Heart right ventricle (tissue), 16 donors: ENCODE data around the gene ATPAF1. TPM values are rescaled to one million over a fixed set of nuclear protein-coding genes. Genes with fewer than 3 reads are reported as not detected.

Experiments
- ATAC-seq, 8 donors: fragments of 200-7000 bp; cut with Tn5 transposase; one replicate each; pipeline ENCODE4 v1.9.1; 2020; ENCODE audit warnings: mild to moderate bottlenecking in 8 of 8, moderate library complexity in 8 of 8, moderate number of reproducible peaks in 1 of 8
- DNase-seq, 2 donors: peaks; one replicate each; pipeline ENCODE4 v3.0.0-alpha.2; 2020
- H3K27ac ChIP-seq, 10 donors: fragments of 200-600 bp; sonication (generic) in 2 of 10; one replicate each; pipeline versions ENCODE4 v1.5.0 to v1.8.0; 2020 to 2022; ENCODE audit warnings: mild to moderate bottlenecking in 3 of 10
- H3K27me3 ChIP-seq, 7 donors: fragments of 200-600 bp; one replicate each; pipeline ENCODE4 v1.8.0; 2021 to 2022; ENCODE audit warnings: mild to moderate bottlenecking in 2 of 7
- H3K36me3 ChIP-seq, 9 donors: fragments of 200-600 bp; sonication (generic) in 1 of 9; one replicate each; pipeline versions ENCODE4 v1.5.0 to v1.8.0; 2020 to 2022; ENCODE audit warnings: mild to moderate bottlenecking in 2 of 9
- H3K4me1 ChIP-seq, 9 donors: fragments of 200-600 bp; sonication (generic) in 1 of 9; one replicate each; pipeline versions ENCODE4 v1.5.0 to v1.8.0; 2020 to 2022; ENCODE audit warnings: mild to moderate bottlenecking in 4 of 9
- H3K4me3 ChIP-seq, 10 donors: fragments of 200-600 bp; sonication (generic) in 2 of 10; one replicate each; pipeline versions ENCODE4 v1.5.0 to v1.8.0; 2020 to 2022; ENCODE audit warnings: mild to moderate bottlenecking in 7 of 10, moderate library complexity in 2 of 10
- H3K9me3 ChIP-seq, 11 donors: fragments of 200-600 bp in 10 of 11; sonication (generic) in 2 of 11; one replicate each; pipeline versions ENCODE4 v1.5.0 to v1.8.0; 2013 to 2022; ENCODE audit warnings: mild to moderate bottlenecking in 2 of 11, control low read depth in 1 of 11, moderate library complexity in 1 of 11
- CTCF ChIP-seq, 9 donors: fragments of 200-600 bp; sonication (generic) in 2 of 9; IDR thresholded peaks; one replicate each; pipeline versions ENCODE4 v1.5.0 to v1.8.0; 2021 to 2022; ENCODE audit warnings: antibody characterized with exemption in 9 of 9, mild to moderate bottlenecking in 5 of 9, moderate library complexity in 1 of 9
- WGBS, 2 donors: extraction: QIAGEN DNeasy Blood & Tissue Kit; methylation state at CpG; one replicate each; pipeline ENCODE4 v1.1.7; 2013; ENCODE audit warnings: inconsistent platforms in 1 of 2; 5-methylcytosine and 5-hydroxymethylcytosine counted together
- intact Hi-C, 10 donors: fragments of 100-400 bp; cut with DNase I; formaldehyde crosslinking; loops; one replicate each; pipeline versions ENCODE4 v1.11.1 to v1.14.2; 2022
- polyA plus RNA-seq, 2 donors: library from polyadenylated mRNA; stranded (reverse); fragments of 200-250 nt; gene quantifications; one replicate each; pipeline ENCODE4 v1.2.3, GENCODE V29; 2013
- total RNA-seq, 10 donors: library from RNA; stranded (reverse); fragmentation: NEBNext Ultra II Directional in 3 of 10; extraction: Animal tissue kit (Norgen Biotek cat#: 25700) in 3 of 10; gene quantifications; one replicate each; pipeline versions ENCODE4 v1.2.1 to v1.2.4, GENCODE V29; 2021 to 2023
- donor health status: Arrhythmogenic right ventricular cardiomyopathy.
- donor health status: ischemic (EF 13 %, LVEDD 7.1; RV severe dilation, severe dysfunction).
- donor health status: healthy with polysubstance abuse.
- donor health status: DM: no; HTN: yes; CAD: no.
- donor health status: DM: no; HTN: no; CAD: no.
- donor health status: ischemic (EF 25% LVEDD 6.9; RV normal size, moderate dysfunction).
- donor health status: ischemic (EF 25% LVEDD 5.7; RV mildly dilated, moderate dysfunction).
- donor health status: healthy.
- donor health status: DM: yes; HTN: yes; CAD: no.
- donor health status: Ischemic cardiomyopathy.
- donor health status: ischemic (EF 35%, LVEDD 5.7; RV mildly dilated, moderate dysfunction).
- donor health status: nonischemic (EF 11% LVEDD 7.7; RV severe dilation, severe dysfunction).
- donor health status: DM: yes; HTN: yes; CAD: no.
- donor health status: PGD.
- donor health status: ischemic (EF 29% LVEDD 5.4; RV normal size, mild dysfunction).
- donor health status: nonischemic (EF 23%, LVEDD 6.1; RV moderate dilation, normal function).

ATPAF1 gene
- total and polyA plus RNA-seq, 12 donors: 80.5 to 271 (median 195) TPM

GRCh38 chr1:46582972-46583371 lies 85.2 kb downstream of the ATPAF1 start:
- Histone ChIP-seq H3K36me3 (peaks cover 0 to 100% (median 59%) of the 10 kb centered on the region in 9 donors), H3K4me1 (peaks cover 0 to 90% (median 0%) of the 10 kb centered on the region in 9 donors), H3K27me3 (no peaks in the 10 kb centered on the region), H3K4me3 (no peak overlapping the region), H3K9me3 (no peaks in the 10 kb centered on the region), H3K27ac (peak overlapping the region in 1 of 10 donors; percentile 86)
- intact Hi-C loops: no loop called here
- DNase-seq (no peak), ATAC-seq (peak in 1 of 8 donors; percentile 46)
- TF ChIP-seq CTCF (IDR thresholded peaks at IDR 0.05): no peak
- 68 to 74% methylated on average over 7 of the region's 7 CpGs for WGBS, 2 donors

Other genes starting within 250 kb of the ATPAF1 start
- gene DMBX1, start 178.5 kb downstream of the ATPAF1 start, total RNA-seq: not detected
- not detected for gene DMBX1, start 178.5 kb downstream of the ATPAF1 start, polyA plus RNA-seq
- gene KNCN, start 116.7 kb downstream of the ATPAF1 start, total RNA-seq: not detected
- not detected for gene KNCN, start 116.7 kb downstream of the ATPAF1 start, polyA plus RNA-seq
- 10 to 100 TPM; 32.2 to 50.6 (median 36.8) TPM for gene MKNK1, start 64.1 kb downstream of the ATPAF1 start, total RNA-seq
- gene MKNK1, start 64.1 kb downstream of the ATPAF1 start, polyA plus RNA-seq: 10 to 100 TPM; 22.4 to 43.1 TPM
- 10 to 100 TPM in 6 of 10 donors, 1 to 10 TPM in 4; 8.6 to 16.9 (median 12.2) TPM for gene MOB3C, start 51.6 kb downstream of the ATPAF1 start, total RNA-seq
- 1 to 10 TPM; 7.9 to 9.6 TPM for gene MOB3C, start 51.6 kb downstream of the ATPAF1 start, polyA plus RNA-seq
- not detected for gene TEX38, start 3.5 kb upstream of the ATPAF1 start, total RNA-seq
- not detected for gene TEX38, start 3.5 kb upstream of the ATPAF1 start, polyA plus RNA-seq
- gene EFCAB14, start 50.8 kb upstream of the ATPAF1 start, total RNA-seq: 10 to 100 TPM; 46.0 to 74.5 (median 63.2) TPM
- 10 to 100 TPM; 11.0 to 19.9 TPM for gene EFCAB14, start 50.8 kb upstream of the ATPAF1 start, polyA plus RNA-seq
- gene CYP4B1, start 130.7 kb upstream of the ATPAF1 start, total RNA-seq: 10 to 100 TPM in 3 of 10 donors, 1 to 10 TPM in 4, under 1 TPM in 3; 0.77 to 22.5 (median 3.8) TPM
- 10 to 100 TPM; 15.9 to 33.2 TPM for gene CYP4B1, start 130.7 kb upstream of the ATPAF1 start, polyA plus RNA-seq